ENCODE results near the gene HBE1. TPM values are rescaled to one million over a fixed set of nuclear protein-coding genes. Genes with fewer than 3 reads are reported as not detected.
"Not testable (repeated sequence)": the region's sequence is repeated elsewhere in the genome, so short reads cannot be mapped to it uniquely, and the experiment has no call there.

HBE1 gene
- total and polyA plus RNA-seq, 3 donors from 2014 or later = 0.87 TPM; not detected in 2

DNA sequence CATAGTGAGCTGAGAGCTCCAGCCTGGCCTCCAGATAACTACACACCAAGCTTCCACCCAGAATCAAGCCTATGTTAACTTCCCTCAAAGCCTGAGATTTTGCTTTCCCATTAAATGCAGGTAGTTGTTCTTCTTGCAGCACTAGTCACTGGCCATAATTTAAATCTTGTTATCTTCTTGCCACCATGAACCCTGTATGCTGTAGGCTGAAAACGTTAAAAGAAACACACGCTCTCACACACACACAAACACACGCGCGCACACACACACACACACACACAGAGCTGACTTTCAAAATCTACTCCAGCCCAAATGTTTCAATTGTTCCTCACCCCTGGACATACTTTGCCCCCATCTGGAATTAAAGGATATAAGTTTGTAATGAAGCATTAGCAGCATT is 16.3 kb downstream of the HBE1 start:
- H3K4me3 ChIP-seq; H3K36me3 ChIP-seq (ENCODE audit: low read depth, missing control alignments); DNase-seq; intact Hi-C loops (cut with DNase I; ENCODE audit: low total_unique reads); H3K9me3 ChIP-seq; H3K4me1 ChIP-seq; H3K27me3 ChIP-seq; H3K27ac ChIP-seq: not testable (repeated sequence)
- 78 to 80% methylated on average over 5 of the region's 5 CpGs for WGBS, 2 donors

DNA sequence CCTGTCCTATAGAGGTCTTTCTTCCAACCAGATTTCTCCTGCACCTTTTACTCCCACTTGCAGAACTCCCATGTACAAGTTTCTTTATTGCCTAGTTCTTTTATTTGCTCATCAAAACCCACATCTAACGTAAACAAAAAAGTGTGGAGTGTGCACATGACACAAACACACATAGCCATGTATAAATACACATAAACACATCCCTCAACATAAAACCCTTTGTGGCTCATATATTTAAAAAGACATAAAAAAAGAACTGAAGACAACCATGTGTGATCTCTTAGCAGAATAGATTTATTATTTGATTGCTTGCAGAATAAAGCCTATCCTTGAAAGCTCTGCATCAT is 16.9 kb downstream of the HBE1 start:
- TF ChIP-seq, protein P1, sequence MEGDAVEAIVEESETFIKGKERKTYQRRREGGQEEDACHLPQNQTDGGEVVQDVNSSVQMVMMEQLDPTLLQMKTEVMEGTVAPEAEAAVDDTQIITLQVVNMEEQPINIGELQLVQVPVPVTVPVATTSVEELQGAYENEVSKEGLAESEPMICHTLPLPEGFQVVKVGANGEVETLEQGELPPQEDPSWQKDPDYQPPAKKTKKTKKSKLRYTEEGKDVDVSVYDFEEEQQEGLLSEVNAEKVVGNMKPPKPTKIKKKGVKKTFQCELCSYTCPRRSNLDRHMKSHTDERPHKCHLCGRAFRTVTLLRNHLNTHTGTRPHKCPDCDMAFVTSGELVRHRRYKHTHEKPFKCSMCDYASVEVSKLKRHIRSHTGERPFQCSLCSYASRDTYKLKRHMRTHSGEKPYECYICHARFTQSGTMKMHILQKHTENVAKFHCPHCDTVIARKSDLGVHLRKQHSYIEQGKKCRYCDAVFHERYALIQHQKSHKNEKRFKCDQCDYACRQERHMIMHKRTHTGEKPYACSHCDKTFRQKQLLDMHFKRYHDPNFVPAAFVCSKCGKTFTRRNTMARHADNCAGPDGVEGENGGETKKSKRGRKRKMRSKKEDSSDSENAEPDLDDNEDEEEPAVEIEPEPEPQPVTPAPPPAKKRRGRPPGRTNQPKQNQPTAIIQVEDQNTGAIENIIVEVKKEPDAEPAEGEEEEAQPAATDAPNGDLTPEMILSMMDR (IDR thresholded peaks at IDR 0.05) = no peak
- no peak for TF ChIP-seq POLR2A (IDR thresholded peaks at IDR 0.05)
- Histone ChIP-seq H3K36me3 (ENCODE audit: low read depth, missing control alignments) (no peaks in the 10 kb centered on the region), H3K27ac (no peak overlapping the region), H3K9me3 (no peaks in the 10 kb centered on the region), H3K4me3 (no peak overlapping the region), H3K4me1 (no peaks in the 10 kb centered on the region), H3K27me3 (no peaks in the 10 kb centered on the region)
- WGBS, 2 donors = 72 to 73% methylated on average over 1 of the region's 1 CpG
- no peak for DNase-seq
- intact Hi-C loops (cut with DNase I; ENCODE audit: low total_unique reads) = no loop called here

DNA sequence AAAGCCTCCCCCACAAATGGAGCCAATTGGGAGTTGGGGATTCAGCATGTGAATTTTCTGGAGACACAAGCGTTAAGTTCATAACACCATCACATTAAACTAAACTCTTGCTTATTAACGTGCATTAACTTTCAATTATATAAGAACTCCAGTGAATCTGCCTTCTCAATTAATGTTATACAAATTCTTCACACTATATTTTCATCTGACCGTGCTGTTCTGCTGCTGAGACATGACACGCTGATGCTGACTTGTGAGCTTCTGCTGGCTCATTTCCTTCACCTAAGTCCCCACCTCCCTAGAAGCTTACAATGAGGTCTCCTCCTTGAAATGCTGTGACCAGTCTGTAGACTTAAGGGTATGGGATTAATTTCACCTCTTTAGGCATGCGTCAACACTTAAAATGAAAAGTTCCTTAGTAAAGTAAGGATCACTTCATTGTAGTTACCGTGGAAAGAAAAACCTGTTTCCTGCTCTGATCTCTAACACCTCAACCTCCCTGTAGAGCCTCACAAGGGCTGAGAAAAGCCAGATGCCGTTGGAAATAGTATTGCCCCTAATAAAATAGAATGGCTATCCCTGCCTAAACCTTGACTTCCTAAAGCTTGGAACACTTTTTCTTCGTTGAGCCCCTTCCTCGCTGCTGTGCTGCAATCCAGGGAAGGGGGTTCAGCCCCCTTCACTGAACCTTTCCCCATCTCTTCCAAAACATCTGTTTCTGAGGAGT is 17.4 kb downstream of the HBE1 start:
- Histone ChIP-seq H3K36me3 (ENCODE audit: low read depth, missing control alignments) (no peaks in the 10 kb centered on the region), H3K27ac (no peak overlapping the region), H3K4me1 (no peaks in the 10 kb centered on the region), H3K4me3 (no peak overlapping the region), H3K9me3 (no peaks in the 10 kb centered on the region), H3K27me3 (no peaks in the 10 kb centered on the region)
- no peak for DNase-seq
- intact Hi-C loops (cut with DNase I; ENCODE audit: low total_unique reads) = no loop called here
- WGBS, 2 donors = 68 to 70% methylated on average over 9 of the region's 9 CpGs
- no peak for TF ChIP-seq POLR2A (IDR thresholded peaks at IDR 0.05)
- TF ChIP-seq, protein P1 (IDR thresholded peaks at IDR 0.05) = no peak

DNA sequence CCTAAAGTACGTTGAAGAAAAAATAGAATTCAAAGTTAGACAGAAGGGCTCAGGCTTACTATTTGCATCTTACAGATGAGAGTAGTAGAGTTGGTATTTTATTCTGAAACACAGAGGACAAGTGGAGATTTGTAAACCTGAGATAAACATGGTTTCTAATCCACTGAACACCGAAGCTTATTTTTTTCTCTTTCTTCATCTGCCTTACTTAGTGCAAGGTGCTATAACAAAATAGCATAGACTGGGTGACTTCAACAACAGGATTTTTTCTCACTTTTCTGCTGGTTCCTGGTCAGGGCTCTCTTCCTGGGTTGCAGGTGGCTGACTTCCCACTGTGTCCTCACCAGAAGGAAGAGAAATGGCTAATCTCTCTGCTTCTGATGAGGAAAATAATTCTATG is 18.0 kb downstream of the HBE1 start:
- Histone ChIP-seq H3K27me3 (no peaks in the 10 kb centered on the region), H3K36me3 (ENCODE audit: low read depth, missing control alignments) (no peaks in the 10 kb centered on the region), H3K27ac (no peak overlapping the region), H3K4me3 (no peak overlapping the region), H3K4me1 (no peaks in the 10 kb centered on the region), H3K9me3 (no peaks in the 10 kb centered on the region)
- TF ChIP-seq POLR2A (IDR thresholded peaks at IDR 0.05) = no peak
- TF ChIP-seq, protein P1 (IDR thresholded peaks at IDR 0.05) = no peak
- DNase-seq = no peak
- 78 to 85% methylated on average over 2 of the region's 2 CpGs for WGBS, 2 donors
- intact Hi-C loops (cut with DNase I; ENCODE audit: low total_unique reads) = no loop called here

DNA sequence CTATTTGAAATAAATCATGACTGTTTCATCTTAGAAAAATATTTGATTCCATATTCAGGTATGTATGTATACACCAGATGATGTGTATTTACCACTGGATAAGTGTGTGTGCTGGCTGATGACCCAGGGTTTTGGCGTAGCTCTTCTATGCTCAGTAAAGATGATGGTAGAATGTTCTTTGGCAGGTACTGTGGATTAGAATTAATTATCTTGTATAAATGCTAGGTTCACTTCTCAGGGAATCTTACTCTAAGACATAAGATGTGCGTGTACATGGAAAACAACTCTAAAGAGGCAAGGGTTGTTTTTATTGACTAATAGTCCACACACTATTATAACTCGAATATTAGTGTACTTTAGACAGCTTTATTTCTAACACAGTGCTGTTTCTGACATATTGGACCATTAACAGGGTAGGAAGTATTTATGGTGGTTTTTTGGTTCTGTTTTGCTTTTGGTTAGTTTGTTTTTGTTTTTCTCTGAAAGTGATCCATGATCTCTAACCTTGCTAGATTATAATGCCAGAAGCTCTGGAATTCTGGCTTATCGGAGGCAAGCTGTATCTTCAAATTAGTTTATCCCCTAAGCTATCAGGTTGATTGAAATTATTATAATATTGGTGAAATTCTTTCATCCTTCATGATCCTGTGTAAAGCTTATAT is 19.1 kb downstream of the HBE1 start:
- Histone ChIP-seq H3K36me3 (ENCODE audit: low read depth, missing control alignments) (no peaks in the 10 kb centered on the region), H3K4me3 (no peak overlapping the region), H3K27ac (no peak overlapping the region), H3K27me3 (no peaks in the 10 kb centered on the region), H3K9me3 (no peaks in the 10 kb centered on the region), H3K4me1 (no peaks in the 10 kb centered on the region)
- 88 to 94% methylated on average over 4 of the region's 4 CpGs for WGBS, 2 donors
- intact Hi-C loops (cut with DNase I; ENCODE audit: low total_unique reads) = no loop called here
- DNase-seq = no peak
- no peak for TF ChIP-seq POLR2A (IDR thresholded peaks at IDR 0.05)
- TF ChIP-seq, protein P1 (IDR thresholded peaks at IDR 0.05) = no peak

DNA sequence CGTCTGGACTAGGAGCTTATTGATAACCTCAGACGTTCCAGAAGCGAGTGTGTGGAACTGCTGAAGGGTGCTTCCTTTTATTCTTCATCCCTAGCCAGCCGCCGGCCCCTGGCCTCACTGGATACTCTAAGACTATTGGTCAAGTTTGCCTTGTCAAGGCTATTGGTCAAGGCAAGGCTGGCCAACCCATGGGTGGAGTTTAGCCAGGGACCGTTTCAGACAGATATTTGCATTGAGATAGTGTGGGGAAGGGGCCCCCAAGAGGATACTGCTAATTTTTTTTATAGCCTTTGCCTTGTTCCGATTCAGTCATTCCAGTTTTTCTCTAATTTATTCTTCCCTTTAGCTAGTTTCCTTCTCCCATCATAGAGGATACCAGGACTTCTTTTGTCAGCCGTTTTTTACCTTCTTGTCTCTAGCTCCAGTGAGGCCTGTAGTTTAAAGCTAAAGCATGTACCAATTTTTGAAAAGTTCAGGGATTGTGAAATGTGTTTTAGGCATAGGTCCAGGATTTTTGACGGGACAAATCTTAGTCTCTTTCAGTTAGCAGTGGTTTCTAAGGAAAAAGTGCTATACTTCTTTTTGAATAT is 19.8 kb downstream of the HBE1 start, which contains the start of gene HBG1:
Gene HBG1, minus strand, starts transcription at position 51 of the 590 bp plus-strand sequence. CDS start 53 bp downstream, outside the sequence.
- intact Hi-C loops (cut with DNase I; ENCODE audit: low total_unique reads); H3K36me3 ChIP-seq (ENCODE audit: low read depth, missing control alignments); H3K4me1 ChIP-seq; H3K9me3 ChIP-seq; H3K27me3 ChIP-seq; H3K27ac ChIP-seq; H3K4me3 ChIP-seq; DNase-seq: not testable (repeated sequence)
- WGBS, 2 donors = 77 to 80% methylated on average over 4 of the region's 9 CpGs

DNA sequence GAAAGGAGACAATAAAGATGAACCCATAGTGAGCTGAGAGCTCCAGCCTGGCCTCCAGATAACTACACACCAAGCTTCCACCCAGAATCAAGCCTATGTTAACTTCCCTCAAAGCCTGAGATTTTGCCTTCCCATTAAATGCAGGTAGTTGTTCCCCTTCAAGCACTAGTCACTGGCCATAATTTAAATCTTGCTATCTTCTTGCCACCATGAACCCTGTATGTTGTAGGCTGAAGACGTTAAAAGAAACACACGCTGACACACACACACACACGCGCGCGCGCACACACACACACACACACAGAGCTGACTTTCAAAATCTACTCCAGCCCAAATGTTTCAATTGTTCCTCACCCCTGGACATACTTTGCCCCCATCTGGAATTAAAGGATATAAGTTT is 21.2 kb downstream of the HBE1 start:
- H3K4me3 ChIP-seq; H3K36me3 ChIP-seq (ENCODE audit: low read depth, missing control alignments); intact Hi-C loops (cut with DNase I; ENCODE audit: low total_unique reads); H3K4me1 ChIP-seq; DNase-seq; H3K27ac ChIP-seq; H3K27me3 ChIP-seq; H3K9me3 ChIP-seq: not testable (repeated sequence)
- 64 to 69% methylated on average over 7 of the region's 7 CpGs for WGBS, 2 donors

All from testis (tissue), 3 donors.